Esophagus squamous epithelium (tissue), 4 donors: ENCODE data around the gene ZGLP1.

ENCODE experiments used
- CTCF ChIP-seq, 6 experiments: fragments of 450-650 bp in 4 of 6; fragments of 200-600 bp in 2 of 6; sonication (generic) in 2 of 6; IDR thresholded peaks; one replicate each; pipeline ENCODE4 v1.5.1; 2016 to 2019; ENCODE audit warnings: antibody characterized with exemption in 6 of 6, mild to moderate bottlenecking in 4 of 6, moderate library complexity in 4 of 6
- POLR2A ChIP-seq, 4 donors: fragments of 450-650 bp; IDR thresholded peaks; one replicate each; pipeline ENCODE4 v1.6.1; 2017; ENCODE audit warnings: antibody characterized with exemption in 4 of 4, mild to moderate bottlenecking in 4 of 4, moderate library complexity in 3 of 4

- no peak for TF ChIP-seq CTCF (IDR thresholded peaks at IDR 0.05)
- TF ChIP-seq POLR2A (IDR thresholded peaks at IDR 0.05), result no peak
These were observed 18.2 kb upstream of the ZGLP1 start for GRCh38 chr19:10327793-10328192.
